Ectodermal cell (in vitro differentiated cells): ENCODE results near the gene CD46.
"Not testable (repeated sequence)": the region's sequence is repeated elsewhere in the genome, so short reads cannot be mapped to it uniquely, and the experiment has no call there.

Experiments
- H3K27ac ChIP-seq: 2 replicates; pipeline ENCODE4 v1.7.0; 2013; ENCODE audit warnings: mild to moderate bottlenecking, low read depth, low read length; ENCODE audit not compliant: insufficient read depth, poor library complexity, severe bottlenecking
- H3K27me3 ChIP-seq: 2 replicates; pipeline ENCODE4 v1.7.0; 2013; ENCODE audit warnings: mild to moderate bottlenecking, low read length; ENCODE audit not compliant: insufficient read depth, control insufficient read depth, poor library complexity, severe bottlenecking
- H3K36me3 ChIP-seq: one replicate; pipeline ENCODE4 v1.7.0; 2013; ENCODE audit warnings: low read length; ENCODE audit not compliant: control insufficient read depth, insufficient read depth
- H3K4me1 ChIP-seq: one replicate; pipeline ENCODE4 v1.7.0; 2013; ENCODE audit warnings: low read length; ENCODE audit not compliant: control insufficient read depth, insufficient read depth
- H3K4me3 ChIP-seq: 2 replicates; pipeline ENCODE4 v1.7.0; 2013; ENCODE audit warnings: low read depth, low read length, control low read depth; ENCODE audit not compliant: insufficient read depth
- H3K9me3 ChIP-seq: 2 replicates; pipeline ENCODE4 v1.7.0; 2013; ENCODE audit warnings: mild to moderate bottlenecking, low read length, moderate library complexity; ENCODE audit not compliant: control insufficient read depth
- WGBS, 2 experiments: methylation state at CpG; one replicate each; pipeline ENCODE4 v1.1.7; 2013; ENCODE audit warnings: missing lambda C conversion rate in 2 of 2; 5-methylcytosine and 5-hydroxymethylcytosine counted together

CD46 gene

GRCh38 chr1:207770514-207770913 lies 18.7 kb downstream of the CD46 start:
- H3K9me3 ChIP-seq, H3K27me3 ChIP-seq, H3K27ac ChIP-seq, H3K4me3 ChIP-seq, H3K4me1 ChIP-seq: not testable (repeated sequence)
- 100% methylated on average over 3 of the region's 4 CpGs for WGBS, 2 experiments
- H3K36me3 ChIP-seq = peaks cover 17% of the 10 kb centered on the region

DNA sequence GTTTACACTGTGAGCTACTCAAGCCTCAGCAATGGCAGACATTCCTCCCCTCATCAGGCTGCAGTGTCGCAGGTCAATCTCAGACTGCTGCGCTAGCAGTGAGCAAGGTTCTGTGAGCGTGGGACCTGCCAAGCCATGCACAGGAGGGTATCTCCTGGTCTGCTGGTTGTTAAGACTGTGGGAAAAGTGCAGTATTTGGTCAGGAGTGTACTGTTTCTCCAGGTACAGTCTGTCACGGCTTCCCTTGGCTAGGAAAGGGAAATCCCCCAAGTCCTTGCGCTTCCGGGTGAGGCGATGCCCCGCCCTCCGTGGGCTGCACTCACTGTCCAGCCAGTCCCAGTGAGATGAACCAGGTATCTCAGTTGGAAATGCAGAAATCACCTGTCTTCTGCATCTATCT lies 24.2 kb downstream of the CD46 start:
- WGBS, 2 experiments = 84 to 85% methylated on average over 9 of the region's 9 CpGs
- not testable (repeated sequence) for H3K4me3 ChIP-seq, H3K9me3 ChIP-seq, H3K36me3 ChIP-seq, H3K4me1 ChIP-seq, H3K27ac ChIP-seq, H3K27me3 ChIP-seq

GRCh38 chr1:207777412-207777811 lies 25.6 kb downstream of the CD46 start:
- not testable (repeated sequence) for H3K27ac ChIP-seq, H3K4me1 ChIP-seq, H3K27me3 ChIP-seq, H3K9me3 ChIP-seq, H3K36me3 ChIP-seq, H3K4me3 ChIP-seq
- WGBS, 2 experiments = 94 to 98% methylated on average over 7 of the region's 7 CpGs

GRCh38 chr1:207779008-207779407 lies 27.2 kb downstream of the CD46 start:
- Histone ChIP-seq H3K4me3 (no peak overlapping the region), H3K4me1 (no peaks in the 10 kb centered on the region), H3K36me3 (peaks cover 10% of the 10 kb centered on the region), H3K27me3 (no peaks in the 10 kb centered on the region), H3K9me3 (peaks cover 3% of the 10 kb centered on the region), H3K27ac (no peak overlapping the region)

GRCh38 chr1:207781312-207781711 lies 29.5 kb downstream of the CD46 start:
- no peaks in the 10 kb centered on the region for H3K27me3 ChIP-seq
- peaks cover 3% of the 10 kb centered on the region for H3K9me3 ChIP-seq
- no peaks in the 10 kb centered on the region for H3K4me1 ChIP-seq
- no peak overlapping the region for H3K4me3 ChIP-seq
- peaks cover 6% of the 10 kb centered on the region for H3K36me3 ChIP-seq
- 91 to 100% methylated on average over 1 of the region's 1 CpG for WGBS, 2 experiments
- H3K27ac ChIP-seq = no peak overlapping the region

- Histone ChIP-seq H3K27me3 (no peaks in the 10 kb centered on the region), H3K9me3 (no peaks in the 10 kb centered on the region), H3K27ac (no peak overlapping the region), H3K36me3 (peaks cover 5% of the 10 kb centered on the region), H3K4me3 (no peak overlapping the region), H3K4me1 (no peaks in the 10 kb centered on the region)
Measured at GRCh38 chr1:207787776-207788175, 35.9 kb downstream of the CD46 start.

- 94 to 97% methylated on average over 4 of the region's 4 CpGs for WGBS, 2 experiments
- no peak overlapping the region for H3K4me3 ChIP-seq
- no peak overlapping the region for H3K27ac ChIP-seq
- no peaks in the 10 kb centered on the region for H3K9me3 ChIP-seq
- peaks cover 5% of the 10 kb centered on the region for H3K36me3 ChIP-seq
- no peaks in the 10 kb centered on the region for H3K4me1 ChIP-seq
- no peaks in the 10 kb centered on the region for H3K27me3 ChIP-seq
Measured at GRCh38 chr1:207789386-207789785, 37.5 kb downstream of the CD46 start.

- H3K4me3 ChIP-seq = no peak overlapping the region
- H3K4me1 ChIP-seq = no peaks in the 10 kb centered on the region
- WGBS, 2 experiments = 93 to 96% methylated on average over 7 to 8 of the region's 8 CpGs
- H3K9me3 ChIP-seq = no peaks in the 10 kb centered on the region
- no peaks in the 10 kb centered on the region for H3K27me3 ChIP-seq
- peaks cover 5% of the 10 kb centered on the region for H3K36me3 ChIP-seq
- H3K27ac ChIP-seq = no peak overlapping the region
Measured at GRCh38 chr1:207789792-207790787, 38.2 kb downstream of the CD46 start.

DNA sequence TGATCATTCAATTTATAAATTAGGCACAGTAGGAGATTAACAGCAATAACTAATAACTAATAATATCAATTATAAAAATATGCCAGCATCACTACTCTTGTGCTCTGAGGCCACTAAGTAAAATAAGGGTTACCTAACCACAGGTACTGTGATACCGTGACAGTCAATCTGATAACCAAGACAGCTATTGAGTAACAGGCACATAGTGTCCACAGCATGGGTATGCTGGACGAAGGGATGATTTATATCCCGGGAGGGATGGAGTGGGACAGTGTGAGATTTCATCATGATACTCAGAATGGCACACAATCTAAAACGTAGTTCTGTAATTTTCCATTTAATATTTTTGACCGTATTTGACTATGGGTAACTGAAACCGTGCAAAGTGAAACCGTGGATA lies 39.4 kb downstream of the CD46 start:
- no peak overlapping the region for H3K27ac ChIP-seq
- no peaks in the 10 kb centered on the region for H3K9me3 ChIP-seq
- WGBS, 2 experiments = 94 to 96% methylated on average over 7 of the region's 7 CpGs
- H3K4me3 ChIP-seq = no peak overlapping the region
- H3K36me3 ChIP-seq = peaks cover 5% of the 10 kb centered on the region
- H3K27me3 ChIP-seq = no peaks in the 10 kb centered on the region
- no peaks in the 10 kb centered on the region for H3K4me1 ChIP-seq

DNA sequence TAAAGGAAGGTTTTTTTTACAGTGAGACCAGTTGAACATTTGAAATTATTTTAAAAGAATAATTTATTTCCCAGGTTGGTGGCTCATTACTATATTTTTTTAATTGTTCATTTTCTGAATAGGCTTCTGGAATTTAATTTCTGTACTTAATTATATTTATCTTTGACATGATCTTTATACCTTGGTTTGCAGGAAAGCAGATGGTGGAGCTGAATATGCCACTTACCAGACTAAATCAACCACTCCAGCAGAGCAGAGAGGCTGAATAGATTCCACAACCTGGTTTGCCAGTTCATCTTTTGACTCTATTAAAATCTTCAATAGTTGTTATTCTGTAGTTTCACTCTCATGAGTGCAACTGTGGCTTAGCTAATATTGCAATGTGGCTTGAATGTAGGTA lies 41.5 kb downstream of the CD46 start:
- Histone ChIP-seq H3K27ac (no peak overlapping the region), H3K4me3 (no peak overlapping the region), H3K9me3 (no peaks in the 10 kb centered on the region), H3K27me3 (no peaks in the 10 kb centered on the region), H3K4me1 (no peaks in the 10 kb centered on the region), H3K36me3 (no peaks in the 10 kb centered on the region)
